ENCODE results near the gene ZNF615.
"Not testable (repeated sequence)": the region's sequence is repeated elsewhere in the genome, so short reads cannot be mapped to it uniquely, and the experiment has no call there.

The ZNF615 gene

GRCh38 chr19:51965583-51965982 lies 42.4 kb downstream of the ZNF615 start:
- peaks cover 29% of the 10 kb centered on the region for H3K9me3 Mint-ChIP-seq
- ATAC-seq (ENCODE audit: low read depth) (no peak), DNase-seq (ENCODE audit: low spot score in 2 of 2) (no peak)
- H3K27ac Mint-ChIP-seq, result no peak overlapping the region
- no peaks in the 10 kb centered on the region for H3K27me3 Mint-ChIP-seq
- no peaks in the 10 kb centered on the region for H3K4me1 Mint-ChIP-seq
- H3K4me3 Mint-ChIP-seq, result no peak overlapping the region
- H3K36me3 Mint-ChIP-seq, result peaks cover 62% of the 10 kb centered on the region

DNA sequence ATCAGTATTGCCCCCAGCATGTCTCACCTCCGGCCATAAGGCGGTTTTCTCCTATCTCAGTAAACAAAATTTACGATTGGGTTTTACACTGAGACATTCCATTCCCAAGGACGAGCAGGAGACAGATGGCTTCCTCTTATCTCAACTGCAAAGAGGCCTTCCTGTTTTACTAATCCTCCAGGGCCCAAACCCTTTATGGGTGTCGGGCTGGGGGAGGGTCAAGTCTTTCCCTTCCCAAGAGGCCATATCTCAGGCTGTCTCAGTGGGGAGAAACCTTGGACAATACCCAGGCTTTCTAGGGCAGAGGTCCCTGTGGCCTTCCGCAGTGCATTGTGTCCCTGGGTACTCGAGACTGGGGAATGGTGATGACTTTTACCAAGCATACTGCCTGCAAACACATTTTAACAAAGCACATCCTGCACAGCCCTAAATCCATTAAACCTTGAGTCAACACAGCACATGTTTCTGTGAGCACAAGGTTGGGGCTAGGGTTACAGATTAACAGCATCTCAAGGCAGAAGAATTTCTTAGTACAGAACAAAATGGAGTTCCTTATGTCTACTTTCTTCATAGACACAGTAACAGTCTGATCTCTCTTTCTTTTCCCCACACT lies 47.3 kb downstream of the ZNF615 start:
- H3K9me3 Mint-ChIP-seq, result peaks cover 40% of the 10 kb centered on the region
- not testable (repeated sequence) for DNase-seq (ENCODE audit: low spot score in 2 of 2); H3K4me1 Mint-ChIP-seq; H3K27me3 Mint-ChIP-seq; H3K4me3 Mint-ChIP-seq; H3K27ac Mint-ChIP-seq; ATAC-seq (ENCODE audit: low read depth)
- H3K36me3 Mint-ChIP-seq, result peaks cover 36% of the 10 kb centered on the region

DNA sequence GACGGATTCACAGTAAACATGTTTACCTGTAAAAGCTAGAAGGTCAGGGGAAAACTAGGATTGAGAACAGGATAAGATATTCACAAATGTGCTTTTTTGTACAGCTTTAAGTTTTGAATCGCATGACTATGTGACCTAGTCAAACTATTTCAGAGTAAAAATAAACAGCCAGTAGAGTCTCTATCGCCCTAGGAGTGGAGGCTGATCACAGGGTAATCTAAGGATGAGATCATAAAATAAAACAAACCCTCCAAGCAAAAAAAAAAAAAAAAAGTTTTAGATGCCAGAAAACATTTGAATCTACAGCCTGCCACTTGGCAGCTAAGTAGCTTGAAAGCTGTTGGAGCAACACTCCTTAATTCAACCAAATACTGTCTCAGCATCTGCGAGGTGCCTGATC lies 48.2 kb downstream of the ZNF615 start:
- DNase-seq (ENCODE audit: low spot score in 2 of 2) (no peak), ATAC-seq (ENCODE audit: low read depth) (no peak)
- Mint-ChIP-seq H3K36me3 (peaks cover 28% of the 10 kb centered on the region), H3K27ac (no peak overlapping the region), H3K4me3 (no peak overlapping the region), H3K27me3 (no peaks in the 10 kb centered on the region), H3K4me1 (no peaks in the 10 kb centered on the region), H3K9me3 (peaks cover 35% of the 10 kb centered on the region)

GRCh38 chr19:51957846-51958245 lies 50.2 kb downstream of the ZNF615 start:
- H3K4me3 Mint-ChIP-seq; H3K27ac Mint-ChIP-seq; H3K27me3 Mint-ChIP-seq; DNase-seq (ENCODE audit: low spot score in 2 of 2); H3K4me1 Mint-ChIP-seq; ATAC-seq (ENCODE audit: low read depth): not testable (repeated sequence)
- Mint-ChIP-seq H3K9me3 (peaks cover 29% of the 10 kb centered on the region), H3K36me3 (peaks cover 16% of the 10 kb centered on the region)

GRCh38 chr19:51948975-51949374 lies 59.0 kb downstream of the ZNF615 start:
- Mint-ChIP-seq H3K27me3 (no peaks in the 10 kb centered on the region), H3K4me3 (no peak overlapping the region), H3K4me1 (no peaks in the 10 kb centered on the region), H3K9me3 (peaks cover 25% of the 10 kb centered on the region), H3K27ac (no peak overlapping the region), H3K36me3 (peaks cover 24% of the 10 kb centered on the region)
- no peak for ATAC-seq (ENCODE audit: low read depth)
- DNase-seq (ENCODE audit: low spot score in 2 of 2), result no peak

DNA sequence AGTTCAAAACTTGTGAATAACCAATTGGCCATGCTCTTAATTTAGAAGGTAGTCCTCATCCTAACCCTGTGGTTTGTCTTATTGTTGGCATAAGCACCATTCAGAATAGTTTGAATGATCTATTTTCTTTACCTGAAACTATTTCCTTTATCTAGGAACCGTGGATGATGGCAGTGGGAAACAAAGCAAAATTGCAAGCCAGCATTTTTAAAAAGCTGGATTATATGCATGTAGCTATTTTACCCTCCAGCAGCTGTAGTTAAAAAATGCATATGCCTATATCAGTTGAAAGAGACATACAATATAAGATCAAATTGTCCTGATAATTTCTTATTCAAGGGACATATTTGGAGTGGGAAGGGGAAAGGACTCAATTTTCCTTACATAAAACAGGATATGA lies 61.4 kb downstream of the ZNF615 start:
- Mint-ChIP-seq H3K36me3 (peaks cover 41% of the 10 kb centered on the region), H3K9me3 (peaks cover 28% of the 10 kb centered on the region), H3K27me3 (no peaks in the 10 kb centered on the region), H3K4me3 (no peak overlapping the region), H3K27ac (no peak overlapping the region), H3K4me1 (no peaks in the 10 kb centered on the region)
- ATAC-seq (ENCODE audit: low read depth) (no peak), DNase-seq (ENCODE audit: low spot score in 2 of 2) (no peak)

- H3K9me3 Mint-ChIP-seq, result peaks cover 31% of the 10 kb centered on the region
These were observed 63.0 kb downstream of the ZNF615 start for GRCh38 chr19:51944798-51945552.

More at GRCh38 chr19:51944798-51945552, 63.0 kb downstream of the ZNF615 start:
- DNase-seq (ENCODE audit: low spot score in 2 of 2) (no peak), ATAC-seq (ENCODE audit: low read depth) (no peak)
- no peak overlapping the region for H3K4me3 Mint-ChIP-seq
- H3K36me3 Mint-ChIP-seq, result peaks cover 55% of the 10 kb centered on the region
- no peak overlapping the region for H3K27ac Mint-ChIP-seq
- no peaks in the 10 kb centered on the region for H3K4me1 Mint-ChIP-seq
- H3K27me3 Mint-ChIP-seq, result no peaks in the 10 kb centered on the region

Measured in memory B cell (primary cell).